NK-92 treated with Interleukin-12 subunit alpha and Interleukin-12 subunit beta, amount 100 ng/mL, for 24 hours (cell line): ENCODE measurements around the gene BARHL2.

ENCODE experiments used
- DNase-seq: peaks from one replicate; lab custom pipeline; 2025; lab: John Stamatoyannopoulos, UW

BARHL2 gene

DNA sequence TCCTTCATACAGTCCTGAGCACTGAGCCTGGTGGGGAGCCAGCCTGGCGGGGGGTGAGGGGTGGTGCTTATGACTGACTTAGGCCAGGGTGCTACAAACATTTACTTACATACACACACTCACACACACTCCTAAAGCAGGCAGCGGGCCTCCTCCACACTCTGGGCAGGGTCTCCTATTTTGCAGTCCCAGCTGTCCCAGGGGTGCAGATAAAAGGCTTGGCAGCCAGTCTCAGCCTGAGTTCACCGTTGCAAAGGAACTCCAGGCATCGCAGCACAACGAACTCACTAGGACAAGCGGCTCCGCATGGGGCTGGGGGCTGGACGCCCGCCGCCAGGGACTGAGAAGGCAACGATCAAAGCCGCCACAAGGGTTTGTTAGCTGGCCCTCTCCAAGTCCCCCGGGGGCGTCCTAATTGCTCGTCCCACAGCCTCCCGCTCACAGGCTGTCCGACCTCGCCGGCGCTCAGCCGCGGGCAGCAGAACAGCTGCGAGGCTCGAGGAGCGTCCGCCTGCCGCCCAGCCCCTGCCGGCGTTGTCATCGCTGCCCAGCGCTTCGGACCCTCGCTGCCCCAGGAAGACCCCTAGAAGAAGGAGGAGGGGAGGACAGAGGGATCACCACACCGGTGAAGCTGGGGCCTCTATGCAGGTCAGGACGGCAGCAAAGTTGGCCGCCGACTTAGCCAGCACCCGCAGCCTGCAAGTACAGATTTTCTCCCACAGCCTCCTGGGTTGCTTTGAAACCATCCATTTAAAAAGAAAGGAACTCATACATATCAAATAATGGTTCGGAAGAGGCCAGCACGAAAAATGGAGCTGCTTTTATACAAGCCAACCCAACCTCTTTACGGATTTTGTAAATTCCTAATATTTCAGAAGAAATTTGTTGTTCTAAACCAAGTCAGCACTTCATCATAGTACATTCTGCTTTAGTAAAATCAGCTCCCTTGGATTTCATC is 6.2 kb downstream of the BARHL2 start:
- no peak for DNase-seq

DNA sequence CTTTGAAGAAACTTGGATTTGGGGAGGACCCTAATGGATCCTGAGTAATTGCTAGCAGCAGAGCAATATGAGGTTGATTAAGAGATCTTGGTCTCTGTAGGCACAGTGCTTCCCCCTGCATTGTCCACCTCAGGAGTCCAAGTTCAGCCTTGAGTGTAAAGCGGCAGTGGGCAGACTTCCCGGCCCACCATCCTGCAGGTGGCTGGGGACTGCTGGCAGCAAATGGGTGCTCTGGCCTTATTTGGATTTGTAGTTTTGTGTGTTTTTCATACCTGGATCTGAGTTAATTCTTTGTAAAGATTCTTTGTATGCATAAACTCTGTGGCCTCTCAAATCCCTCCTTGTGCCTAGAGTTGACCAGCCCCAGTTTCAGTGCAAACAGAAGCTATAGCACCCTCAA is 7.6 kb downstream of the BARHL2 start:
- no peak for DNase-seq

DNA sequence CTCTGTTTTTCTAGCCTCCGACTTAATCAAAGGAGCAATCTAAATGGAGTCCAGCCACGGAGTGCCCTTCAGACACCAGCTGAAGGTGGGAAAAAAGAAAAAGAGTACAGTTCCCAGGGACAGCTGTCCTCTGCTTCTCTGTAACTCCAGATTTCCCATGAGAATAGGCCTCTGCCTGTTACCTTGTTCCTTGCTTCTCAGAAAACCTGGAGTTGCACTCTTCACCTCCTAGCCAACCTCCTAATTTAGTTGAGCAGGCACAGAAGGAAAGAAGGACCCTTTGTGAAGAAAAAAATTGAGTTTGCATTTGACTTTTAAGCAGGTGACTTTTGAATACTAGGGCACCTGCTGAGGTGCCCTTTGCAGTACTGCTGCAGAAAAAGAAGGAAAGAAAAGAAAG is 8.3 kb downstream of the BARHL2 start:
- no peak for DNase-seq

DNA sequence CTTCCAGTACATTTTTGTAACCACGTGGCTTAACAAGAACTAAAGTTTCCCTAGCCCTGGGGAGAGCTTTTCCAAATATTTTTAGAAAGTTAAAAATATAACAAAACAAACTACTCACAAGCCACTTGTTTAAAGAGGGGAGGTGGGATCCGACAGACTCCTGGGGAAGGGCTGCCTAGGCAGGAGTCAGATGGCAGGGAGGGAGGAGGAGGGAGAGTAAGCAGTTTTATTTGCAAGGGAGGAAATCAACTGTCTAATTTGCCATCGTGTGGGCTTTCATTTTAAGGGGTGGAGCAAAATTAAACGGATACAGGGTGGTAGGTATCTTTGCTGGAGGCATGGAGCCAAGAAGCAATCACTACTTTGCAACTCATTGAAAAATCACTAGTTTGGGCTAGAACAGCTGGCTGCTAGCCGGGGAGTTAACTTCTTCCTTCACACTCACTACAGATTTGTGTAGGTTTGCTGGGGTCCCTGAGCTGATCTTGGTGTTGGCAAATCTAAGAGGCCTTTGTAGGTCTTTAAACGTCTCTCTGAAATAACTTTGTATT is 8.8 kb downstream of the BARHL2 start:
- DNase-seq = no peak

DNA sequence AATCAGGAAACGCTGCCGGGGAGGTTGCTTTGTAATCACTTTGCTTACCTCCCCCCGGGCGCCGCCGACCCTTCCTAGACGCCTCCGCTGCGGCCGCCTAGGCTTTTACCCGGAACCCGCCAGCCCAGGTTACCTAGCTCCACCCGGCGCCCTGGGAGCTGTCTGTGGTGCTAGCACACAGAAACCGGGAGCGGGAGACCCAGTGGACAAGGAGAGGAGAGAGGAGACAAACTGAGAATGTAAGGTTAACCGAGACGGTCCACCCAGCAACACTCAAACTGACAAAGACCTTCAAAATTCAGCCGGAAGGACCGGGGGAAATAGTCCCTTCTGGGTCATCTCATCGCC is 9.8 kb downstream of the BARHL2 start:
- no peak for DNase-seq

DNA sequence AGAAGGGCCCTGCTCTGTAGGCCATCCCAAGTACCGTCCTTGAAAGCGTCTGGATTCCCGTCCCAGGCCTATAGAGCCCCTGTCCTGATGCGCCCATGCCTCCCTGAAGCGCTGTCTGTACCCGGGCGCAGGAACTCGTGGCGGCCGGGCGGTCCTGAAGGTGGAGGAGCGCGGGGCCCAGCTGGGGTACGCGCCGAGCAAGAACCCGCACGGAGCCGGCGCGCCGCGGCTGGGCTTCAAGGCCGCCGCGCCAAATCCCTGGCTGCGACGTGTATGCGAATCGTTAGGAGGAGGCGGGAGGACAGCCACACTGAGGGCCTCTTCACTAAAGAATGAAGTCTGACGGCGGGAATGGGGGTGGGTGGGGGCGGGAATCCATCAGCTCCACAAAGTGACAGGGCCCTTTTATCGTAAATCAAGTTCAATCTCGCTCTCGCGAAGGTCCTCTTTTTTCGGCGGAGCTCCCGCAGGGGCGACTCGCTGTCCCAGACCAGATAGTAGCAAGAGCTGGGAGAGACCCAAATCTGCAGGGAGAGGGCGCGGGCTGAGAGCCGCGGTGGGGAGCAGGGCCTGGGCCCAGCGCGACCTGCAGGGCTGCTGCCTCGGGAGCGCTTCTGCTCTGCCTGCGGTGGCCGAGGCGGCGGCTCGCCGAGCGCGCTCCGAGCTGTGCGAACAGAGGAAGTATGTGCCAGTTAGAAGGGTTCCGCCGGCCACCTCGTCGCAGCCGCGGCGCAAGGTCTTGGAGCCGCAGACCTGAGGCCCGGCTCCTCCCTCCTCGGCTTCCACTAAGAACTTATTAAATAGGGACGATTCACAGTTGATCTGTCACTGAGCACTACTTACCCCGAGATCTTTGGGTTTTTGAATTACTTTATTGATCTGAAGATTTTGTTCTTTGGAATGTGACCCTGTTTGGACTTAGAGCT is 10.4 kb downstream of the BARHL2 start:
- no peak for DNase-seq

DNA sequence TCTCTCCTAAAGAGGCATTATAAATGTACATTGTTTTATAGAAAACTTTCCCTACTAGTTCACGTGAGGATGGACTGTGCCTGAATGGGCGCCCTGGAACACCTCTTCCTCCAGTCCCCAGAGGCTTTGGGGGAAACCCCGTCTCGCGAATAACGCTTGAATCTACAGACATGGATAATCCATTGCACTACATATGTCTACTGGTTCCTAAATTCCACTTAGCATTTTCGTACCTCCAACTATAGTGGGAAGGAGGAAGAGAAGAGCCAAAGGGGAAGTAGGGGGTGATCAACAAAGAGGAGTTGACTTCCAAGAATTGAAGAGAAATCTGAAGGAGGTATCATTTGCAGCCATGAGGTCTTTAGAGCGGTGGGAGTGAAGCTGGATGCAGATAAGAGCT is 11.1 kb downstream of the BARHL2 start:
- DNase-seq = no peak

DNA sequence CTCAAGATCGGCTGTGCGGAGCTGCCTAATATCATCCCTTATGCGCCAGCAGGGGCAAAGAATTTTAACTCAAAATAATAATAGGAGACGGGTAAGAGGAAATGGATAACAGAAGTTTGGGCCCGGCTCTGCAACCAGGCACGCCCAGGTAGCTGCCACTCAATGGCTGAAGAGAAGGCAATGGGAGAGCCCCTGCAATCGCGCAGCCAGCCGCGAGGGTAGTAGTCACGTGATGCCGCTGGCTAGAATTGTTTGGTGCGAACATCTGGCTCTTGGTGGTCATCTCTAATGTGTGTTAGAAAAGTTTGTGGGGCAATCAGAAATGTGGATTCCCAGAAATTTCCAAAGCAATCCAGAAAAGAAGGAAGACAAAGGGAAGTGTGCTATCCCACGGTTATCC is 12.3 kb downstream of the BARHL2 start:
- no peak for DNase-seq

DNA sequence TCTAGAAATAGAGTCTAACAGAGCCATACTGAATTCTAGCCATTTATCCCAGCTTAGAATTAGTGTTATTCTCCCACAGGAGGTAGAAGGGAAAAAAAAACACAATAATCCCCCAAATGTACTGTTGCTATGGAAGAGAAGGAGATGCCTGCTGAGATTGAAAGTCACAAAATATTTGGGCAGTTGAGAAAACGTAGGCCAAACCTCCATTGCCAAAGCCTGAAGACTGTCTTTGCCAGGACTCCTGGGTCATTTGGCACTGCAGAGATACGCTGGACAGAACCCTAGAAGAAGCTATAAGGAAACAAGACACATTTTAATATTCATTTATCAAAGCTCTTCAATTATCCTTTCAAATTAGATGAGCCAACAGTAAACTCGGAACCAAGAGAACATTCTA is 22.3 kb downstream of the BARHL2 start:
- no peak for DNase-seq

DNA sequence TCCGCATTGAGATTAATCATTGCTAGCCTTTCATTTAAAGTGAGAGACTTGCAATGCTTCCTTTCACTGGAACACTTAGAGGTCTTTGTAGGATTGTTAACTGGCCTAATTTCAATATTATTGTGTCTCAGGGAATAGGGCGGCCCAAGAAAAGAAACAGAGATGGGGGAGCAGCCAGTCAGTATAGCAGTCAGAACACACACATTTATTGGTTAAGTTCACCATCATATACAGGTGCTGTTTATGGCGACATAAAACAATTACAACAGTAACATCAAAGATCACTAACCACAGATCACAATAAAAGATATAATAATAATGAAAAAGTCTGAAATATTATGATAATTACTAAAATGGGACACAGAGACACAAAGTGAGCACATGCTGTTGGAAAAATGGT is 29.4 kb downstream of the BARHL2 start:
- DNase-seq = no peak

DNA sequence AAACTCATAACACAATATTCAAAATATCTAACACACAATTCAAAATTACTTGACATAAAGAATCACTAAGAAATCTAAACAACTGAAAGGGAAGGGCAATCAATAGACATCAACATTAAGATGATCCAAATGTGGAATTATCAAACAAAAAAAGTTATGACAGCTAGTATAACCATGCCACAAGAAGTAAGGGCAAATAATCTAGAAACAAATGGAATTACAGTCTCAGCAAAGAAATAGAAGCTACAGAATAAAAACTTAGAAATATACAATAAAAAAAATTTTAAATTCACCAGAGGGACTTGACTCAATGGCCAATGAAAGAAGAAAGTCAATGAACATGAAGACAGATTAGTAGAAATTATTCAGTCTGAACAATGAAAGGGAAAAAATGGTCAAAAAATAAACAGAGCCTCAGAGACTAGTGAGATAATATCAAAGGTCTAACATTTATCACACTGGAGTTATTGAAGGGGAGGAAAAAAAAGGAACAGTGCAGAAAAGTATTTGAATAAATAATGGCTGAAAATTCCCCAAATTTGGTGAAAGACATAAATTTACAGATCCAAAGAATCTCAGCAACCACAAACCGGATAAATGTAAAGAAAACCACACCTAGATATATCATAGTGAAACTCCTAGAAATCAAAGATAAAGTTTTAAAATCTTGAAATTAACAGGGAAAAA is 41.8 kb downstream of the BARHL2 start:
- no peak for DNase-seq

DNA sequence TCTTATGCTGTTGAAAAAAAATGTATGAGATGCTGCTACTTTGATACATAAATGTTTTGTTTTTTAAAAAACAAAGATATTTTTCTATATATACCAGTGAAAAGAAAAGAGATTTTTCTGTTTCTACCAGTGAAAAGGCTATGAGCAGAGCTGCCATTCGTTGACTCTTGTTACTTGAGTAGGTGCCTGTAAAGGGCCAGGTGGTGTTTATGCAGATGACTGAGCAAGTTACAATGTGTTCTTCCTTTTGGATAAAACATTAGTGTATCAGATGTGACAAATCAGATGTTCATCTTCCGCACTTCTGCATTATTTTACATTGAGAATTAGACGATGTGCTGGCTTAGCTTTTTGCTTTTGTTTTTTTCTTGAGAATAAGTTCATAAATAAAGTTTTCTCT is 45.4 kb downstream of the BARHL2 start:
- DNase-seq = no peak

DNA sequence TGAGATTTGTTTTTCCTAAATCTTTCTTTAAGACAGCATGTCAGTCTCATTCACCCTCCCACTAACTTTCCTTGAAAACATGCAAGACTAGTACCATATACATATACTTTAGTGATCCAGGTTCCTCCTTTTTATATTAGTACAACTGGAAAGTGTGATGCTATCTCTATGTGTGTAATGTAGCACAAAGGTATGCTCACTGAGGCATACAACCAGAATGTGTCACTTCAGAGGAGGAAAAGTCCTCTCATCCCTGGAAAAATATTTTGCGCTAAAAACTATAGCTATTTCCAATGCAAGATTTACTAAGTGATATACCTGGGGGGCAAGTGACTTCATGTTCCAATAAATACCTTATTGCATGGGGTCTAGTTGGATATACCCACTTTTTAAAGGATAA is 45.9 kb downstream of the BARHL2 start:
- no peak for DNase-seq
